HG02759 (cell line): ENCODE data around the gene RNU5B-1.

Source experiments
- ATAC-seq: cut with Tn5 transposase; IDR thresholded peaks from one replicate; pipeline ENCODE4 v1.9.1; 2021; ENCODE audit warnings: mild to moderate bottlenecking, moderate library complexity; ENCODE audit not compliant: unreplicated experiment

Gene RNU5B-1

GRCh38 chr15:65327651-65328393 lies 23.3 kb downstream of the RNU5B-1 start:
- no peak for ATAC-seq

DNA sequence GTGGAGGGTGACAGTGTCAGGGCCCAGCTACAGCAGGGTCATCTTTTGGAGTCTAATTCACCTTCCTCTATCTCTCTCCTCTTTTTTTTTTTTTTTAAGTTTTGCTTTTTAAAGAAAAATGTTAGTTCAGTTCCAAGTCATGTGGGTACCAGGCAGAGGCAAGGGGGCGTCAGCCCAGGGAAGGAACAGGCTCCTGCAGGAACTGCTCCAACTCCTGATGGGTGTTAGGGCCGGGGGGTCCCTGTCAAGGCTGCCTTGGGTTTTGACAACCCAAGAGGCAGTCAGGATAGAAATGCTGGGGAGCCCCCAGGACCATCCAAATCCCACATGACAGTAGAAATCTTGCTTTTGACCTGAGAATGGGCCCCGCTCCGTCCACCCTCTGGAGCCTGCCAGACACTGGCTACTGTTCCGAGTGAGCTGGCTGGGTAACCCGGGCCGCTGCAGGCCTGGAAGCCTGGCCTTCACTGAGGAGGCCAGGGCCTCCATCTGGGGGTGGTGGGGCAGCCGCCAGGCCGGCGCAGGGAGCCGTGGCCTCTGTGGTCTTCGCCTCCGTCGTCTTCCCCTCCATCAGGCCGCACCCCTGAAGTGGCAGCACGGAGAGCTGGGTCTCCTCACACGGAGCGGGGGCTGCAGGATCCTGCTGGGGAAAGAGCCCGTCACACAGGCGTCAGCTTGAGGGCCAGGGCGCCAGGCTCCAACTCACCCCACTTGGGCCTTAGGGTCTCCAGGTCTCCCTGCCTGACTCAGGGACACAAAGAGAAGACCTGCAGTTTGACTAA lies 24.2 kb downstream of the RNU5B-1 start:
- no peak for ATAC-seq

DNA sequence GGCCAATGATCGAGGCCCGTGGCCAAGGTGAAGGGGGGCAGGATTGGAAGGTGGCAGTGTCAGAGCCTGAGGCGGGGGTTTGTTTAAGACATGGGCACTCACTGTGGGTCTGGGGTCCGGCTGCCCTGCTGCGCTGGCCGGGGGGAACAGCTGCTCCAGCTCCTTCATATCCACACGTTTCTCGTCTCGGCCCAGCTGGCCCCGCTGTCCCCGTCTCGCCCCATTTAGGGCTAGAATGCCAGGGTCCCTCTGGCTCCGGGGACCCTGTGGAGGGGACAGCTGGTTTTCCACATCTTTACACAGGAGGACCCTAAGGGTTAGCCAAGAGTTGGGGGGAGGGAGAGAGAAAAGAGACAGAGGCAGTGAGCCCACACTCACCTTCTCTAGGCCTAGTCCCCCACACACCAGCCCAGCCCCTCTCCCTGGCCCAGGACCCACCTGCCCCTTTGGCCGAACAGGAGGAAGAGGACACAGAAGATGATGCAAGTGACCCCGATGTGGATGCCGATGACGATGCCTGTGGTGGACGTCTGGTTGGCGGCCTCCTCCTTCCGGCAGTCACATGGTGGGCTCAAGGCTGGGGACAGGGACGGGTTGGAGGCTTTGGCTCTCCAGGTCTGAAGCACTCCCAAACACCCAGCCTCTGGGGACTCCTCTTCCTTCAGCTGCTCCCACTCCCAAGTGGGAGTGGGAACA lies 25.0 kb downstream of the RNU5B-1 start:
- ATAC-seq: no peak

GRCh38 chr15:65329984-65330735 lies 25.7 kb downstream of the RNU5B-1 start:
- no peak for ATAC-seq

- no peak for ATAC-seq
These were observed 26.6 kb downstream of the RNU5B-1 start for GRCh38 chr15:65330934-65331645.

GRCh38 chr15:65331811-65332210 lies 27.3 kb downstream of the RNU5B-1 start:
- ATAC-seq: no peak

DNA sequence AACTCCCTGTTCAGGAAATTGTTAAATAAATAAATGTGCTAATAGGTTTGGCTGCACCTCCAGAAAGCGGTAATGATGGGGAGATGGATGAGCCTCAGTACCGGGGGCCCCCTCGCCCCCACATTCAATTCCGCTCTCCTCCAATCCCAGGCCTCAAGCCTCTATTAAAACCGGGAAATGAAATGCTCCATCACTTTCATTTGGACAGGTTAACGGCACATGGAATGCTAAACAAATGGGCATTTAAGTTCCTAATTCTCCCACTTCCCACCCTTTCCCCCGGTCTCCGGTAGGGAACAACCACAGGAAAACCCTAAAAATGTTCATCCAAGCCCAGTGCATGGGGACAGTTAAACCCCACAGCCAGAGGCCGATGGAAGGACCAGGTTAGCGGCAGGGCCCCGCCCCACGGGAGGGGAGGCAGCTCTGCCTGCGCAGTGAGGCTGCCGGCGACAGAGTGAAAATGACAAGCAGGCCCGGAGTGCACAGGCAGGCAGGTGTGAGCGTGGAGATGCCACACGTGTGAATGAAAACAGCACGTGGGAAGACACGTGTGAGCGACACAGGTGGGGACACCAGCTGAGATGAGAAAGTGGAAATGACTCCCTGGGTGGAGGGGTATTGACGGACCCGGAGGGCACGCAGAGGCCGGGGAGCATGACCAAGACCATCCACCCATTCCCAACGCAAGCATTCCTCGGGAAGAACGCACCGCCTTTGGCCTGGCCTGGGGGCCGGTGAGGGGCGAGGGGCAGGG lies 28.1 kb downstream of the RNU5B-1 start:
- no peak for ATAC-seq

GRCh38 chr15:65333148-65333820 lies 28.8 kb downstream of the RNU5B-1 start:
- ATAC-seq: no peak

DNA sequence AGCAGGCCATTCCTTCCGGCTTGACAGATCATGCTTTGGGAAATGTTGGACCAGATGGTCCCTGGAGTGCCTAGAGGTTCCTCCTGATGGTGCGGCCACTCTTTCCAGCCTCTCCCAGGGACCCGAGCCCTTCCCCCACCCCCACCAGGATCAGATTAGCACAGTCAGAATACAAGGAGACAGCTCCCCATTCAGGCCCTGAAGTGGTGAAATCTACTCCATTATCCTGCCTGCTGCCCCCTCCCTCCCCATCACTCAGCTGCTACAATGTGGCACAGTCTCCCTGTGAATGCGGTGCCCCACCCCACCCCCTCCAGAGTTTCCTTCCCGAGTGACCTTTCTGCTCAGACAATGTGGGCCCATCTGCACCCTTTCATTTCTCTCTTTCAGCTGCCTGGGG lies 29.4 kb downstream of the RNU5B-1 start:
- ATAC-seq: no peak

DNA sequence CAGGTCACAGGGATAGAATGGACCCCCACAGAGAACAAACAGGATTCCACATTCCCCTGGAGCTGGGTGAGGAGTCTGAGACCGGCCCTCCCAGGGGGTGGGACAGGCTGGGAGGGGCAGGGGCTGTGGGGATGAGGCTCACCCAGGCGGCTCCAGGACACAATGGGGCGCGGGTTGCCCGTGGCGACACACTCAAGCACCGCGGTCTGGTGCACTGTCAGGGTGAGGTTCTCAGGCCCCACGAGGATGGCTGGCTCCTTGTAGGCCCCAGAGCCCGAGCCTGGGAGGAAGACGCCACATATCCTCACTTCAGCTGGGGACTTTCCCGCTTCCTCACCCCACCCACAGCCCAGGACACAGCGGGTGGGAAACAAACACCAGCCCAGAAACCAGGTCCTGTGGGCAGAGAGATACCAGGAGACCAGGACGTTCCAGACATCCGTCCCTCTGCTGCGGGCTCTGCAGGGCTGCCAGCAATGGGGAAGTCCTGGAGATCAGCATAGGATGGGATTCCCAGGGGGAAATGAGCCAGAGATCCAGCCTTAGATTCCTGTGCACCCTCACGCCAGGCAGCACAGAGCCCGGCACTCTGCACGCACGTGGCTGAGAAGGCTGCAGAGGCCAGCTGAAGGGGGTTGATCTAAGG lies 30.2 kb downstream of the RNU5B-1 start:
- no peak for ATAC-seq

GRCh38 chr15:65335278-65336055 lies 31.0 kb downstream of the RNU5B-1 start:
- ATAC-seq: no peak

- no peak for ATAC-seq
These were observed 32.3 kb downstream of the RNU5B-1 start for GRCh38 chr15:65336493-65337435.

DNA sequence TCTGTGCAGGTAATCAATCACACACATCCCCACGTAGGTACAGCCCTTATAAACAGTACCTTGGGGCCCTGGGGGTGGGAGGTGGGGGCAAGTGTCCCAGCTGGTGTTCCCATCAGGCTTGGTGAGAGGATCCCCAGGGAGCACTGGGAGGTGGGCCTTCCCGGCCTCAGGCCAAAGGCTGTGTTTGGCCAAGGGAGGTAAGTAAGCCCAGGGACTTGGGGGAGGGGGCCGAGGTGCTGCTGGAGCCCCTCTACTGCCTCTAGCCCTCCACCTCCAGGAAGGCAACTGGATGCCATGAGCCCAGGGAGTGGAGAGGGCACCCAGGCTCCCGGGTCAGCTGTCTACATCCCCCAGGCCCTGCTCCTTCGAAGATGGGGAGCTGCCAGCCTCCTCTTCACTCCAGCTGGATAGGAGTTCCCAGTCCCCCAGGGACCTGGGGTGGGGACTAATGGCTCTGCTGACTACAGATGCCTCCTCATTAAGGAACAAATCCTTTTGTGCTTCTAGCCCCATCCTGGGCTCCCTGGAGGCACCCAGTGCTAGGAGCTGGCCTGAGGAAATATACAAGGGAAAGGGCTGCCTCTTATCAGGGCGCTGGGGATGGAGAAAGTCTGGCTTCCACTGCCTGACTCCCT lies 33.1 kb downstream of the RNU5B-1 start:
- ATAC-seq: no peak

GRCh38 chr15:65338366-65338765 lies 33.9 kb downstream of the RNU5B-1 start:
- ATAC-seq: no peak

DNA sequence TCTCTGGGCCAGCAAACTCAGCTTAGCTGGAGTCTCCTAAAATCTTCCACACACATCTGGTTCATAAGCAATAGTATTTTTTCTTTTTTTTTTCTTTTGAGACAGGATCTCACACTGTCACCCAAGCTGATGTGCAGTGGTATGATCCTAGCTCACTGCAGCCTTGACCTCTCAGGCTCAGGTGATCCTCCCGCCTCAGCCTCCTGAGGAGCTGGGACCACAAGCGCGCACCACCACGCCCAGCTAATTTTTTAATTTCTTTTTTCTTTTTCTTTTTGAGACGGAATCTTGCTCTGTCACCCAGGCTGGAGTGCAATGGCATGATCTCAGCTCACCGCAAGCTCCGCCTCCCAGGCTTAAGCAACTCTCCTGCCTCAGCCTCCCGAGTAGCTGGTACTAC lies 34.3 kb downstream of the RNU5B-1 start:
- ATAC-seq: no peak

DNA sequence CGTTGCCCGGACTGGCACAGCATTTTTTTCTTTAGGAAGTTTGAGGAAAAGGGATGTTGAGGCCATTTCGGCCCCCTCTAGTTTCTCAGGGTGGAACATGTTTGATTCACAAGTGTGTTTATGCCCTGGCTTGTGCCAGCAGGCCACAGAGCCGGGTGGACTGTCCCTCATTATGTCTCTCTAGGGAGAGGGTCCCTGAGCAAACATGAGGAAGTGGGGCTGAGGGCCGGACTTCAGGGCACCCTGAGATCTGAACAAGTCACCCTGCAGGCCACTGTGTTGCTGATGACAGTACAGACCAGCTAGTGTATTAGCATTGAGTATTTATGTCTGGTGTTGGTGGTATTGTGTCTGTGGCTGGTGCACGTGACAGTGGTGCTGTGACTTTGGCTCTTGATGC lies 34.9 kb downstream of the RNU5B-1 start:
- no peak for ATAC-seq
